HepG2 (cell line): ENCODE measurements around the gene ENTPD2. TPM values are rescaled to one million over a fixed set of nuclear protein-coding genes. Genes with fewer than 3 reads are reported as not detected.
A peak's percentile ranks its signal among the peaks of the same experiment; 100 is the strongest.

Experiments used
- ATAC-seq: fragments of 200-7000 bp; cut with Tn5 transposase; 3 replicates; pipeline ENCODE4 v1.9.1; 2020; ENCODE audit warnings: mild to moderate bottlenecking, moderate library complexity
- BruUV-seq: library from RNA; stranded (reverse); fragments of 400-500 nt; replicated peaks from 2 replicates; lab custom pipeline; 2021; lab: Mats Ljungman, UMichigan
- CTCF ChIA-PET: fragments of 300-600 bp; formaldehyde crosslinking; extraction: SDS; loops from one replicate; lab custom pipeline; 2021; ENCODE audit warnings: low total read pairs, inconsistent platforms, low intra/inter-chr PET ratio; lab: Yijun Ruan, JAX
- POLR2A ChIA-PET: fragments of 350-600 bp; sonication (Branson Sonifier 250); formaldehyde crosslinking; loops from one replicate; lab custom pipeline; 2020; ENCODE audit warnings: antibody characterized with exemption, inconsistent platforms; lab: Yijun Ruan, JAX
- DNase-seq: peaks from one replicate; pipeline ENCODE4 v3.0.0-alpha.2; 2015; ENCODE audit warnings: low spot score
- FAIRE-seq: peaks from 3 replicates; lab custom pipeline; 2011; peaks lifted over from hg19 to GRCh38; lab: Jason Lieb, UNC
- H2AFZ ChIP-seq: one replicate; pipeline ENCODE4 v1.6.1; 2011; ENCODE audit warnings: low read length, inconsistent platforms
- H3K27ac ChIP-seq: fragments of 300-600 bp; 3 replicates; pipeline ENCODE4 v1.8.0; 2011; ENCODE audit warnings: mixed run types, mild to moderate bottlenecking, mixed read lengths, low read length, inconsistent platforms; ENCODE audit not compliant: insufficient read depth; ENCODE audit errors: extremely low read length
- H3K27me3 ChIP-seq, 2 experiments: fragments of 200-600 bp in 1 of 2; 2 replicates in 1 of 2; 3 replicates in 1 of 2; pipeline versions ENCODE4 v1.6.0 to v1.8.0; 2011; ENCODE audit warnings: low read length in 2 of 2, mild to moderate bottlenecking in 2 of 2, moderate library complexity in 2 of 2, inconsistent platforms in 1 of 2; ENCODE audit not compliant: insufficient read depth in 2 of 2, control insufficient read depth in 1 of 2
- H3K36me3 ChIP-seq, 2 experiments: fragments of 200-600 bp in 1 of 2; replicated peaks in 1 of 2; 2 replicates in 1 of 2; 3 replicates in 1 of 2; pipeline versions ENCODE4 v1.5.1 to v1.8.0; 2011; ENCODE audit warnings: low read length in 2 of 2, inconsistent platforms in 1 of 2; ENCODE audit not compliant: insufficient read depth in 2 of 2, control insufficient read depth in 1 of 2
- H3K4me1 ChIP-seq: 2 replicates; pipeline ENCODE4 v1.5.1; 2012; ENCODE audit warnings: low read length, inconsistent platforms; ENCODE audit not compliant: insufficient read depth
- H3K4me2 ChIP-seq: 2 replicates; pipeline ENCODE4 v1.6.0; 2011; ENCODE audit warnings: low read depth, low read length, inconsistent platforms
- H3K4me3 ChIP-seq, 3 experiments: fragments of 200-600 bp in 1 of 3; sonication (generic), shearing (Covaris generic) in 1 of 3; replicated peaks in 1 of 3; 2 replicates each; pipeline ENCODE4 v1.5.1; 2011 to 2016; ENCODE audit warnings: low read length in 3 of 3, inconsistent platforms in 2 of 3, low read depth in 2 of 3, mild to moderate bottlenecking in 2 of 3, control low read depth in 1 of 3, mixed read lengths in 1 of 3; ENCODE audit not compliant: insufficient read depth in 1 of 3
- H3K79me2 ChIP-seq: one replicate; pipeline ENCODE4 v1.6.1; 2011; ENCODE audit warnings: low read length, inconsistent platforms; ENCODE audit not compliant: insufficient read depth
- H3K9ac ChIP-seq: 2 replicates; pipeline ENCODE4 v1.6.0; 2011; ENCODE audit warnings: mild to moderate bottlenecking, low read depth, low read length, inconsistent platforms; ENCODE audit not compliant: insufficient read depth
- H3K9me3 ChIP-seq: 2 replicates; pipeline ENCODE4 v1.5.1; 2012; ENCODE audit warnings: mild to moderate bottlenecking, low read length
- H4K20me1 ChIP-seq: 2 replicates; pipeline ENCODE4 v1.6.0; 2011; ENCODE audit warnings: inconsistent platforms, mild to moderate bottlenecking, low read length, moderate library complexity; ENCODE audit not compliant: insufficient read depth
- ATRX ChIP-seq: sonication (generic); formaldehyde crosslinking; IDR thresholded peaks from 2 replicates; pipeline ENCODE4 v1.4.0; 2020; ENCODE audit warnings: missing genetic modification reagents, borderline replicate concordance
- CEBPG ChIP-seq: IDR thresholded peaks from 2 replicates; pipeline ENCODE4 v1.6.1; 2016
- CREB1 ChIP-seq, 2 experiments: fragments of 450-650 bp in 1 of 2; IDR thresholded peaks; 2 replicates each; pipeline ENCODE4 v1.6.1; 2016 to 2017; ENCODE audit warnings: control low read depth in 1 of 2, mild to moderate bottlenecking in 1 of 2, missing compliant biosample characterization in 1 of 2, missing genetic modification characterization in 1 of 2
- E2F5 ChIP-seq: sonication (generic); formaldehyde crosslinking; conservative IDR thresholded peaks from 2 replicates; pipeline ENCODE4 v1.4.0; 2020; ENCODE audit warnings: missing genetic modification reagents
- HNRNPL ChIP-seq: fragments of 200-400 bp; formaldehyde crosslinking; IDR thresholded peaks from 2 replicates; pipeline ENCODE4 v1.6.1; 2017; ENCODE audit warnings: mild to moderate bottlenecking, low read depth, low read length
- RBAK ChIP-seq: sonication (generic); formaldehyde crosslinking; IDR thresholded peaks from 2 replicates; pipeline ENCODE4 v1.5.1; 2020; ENCODE audit warnings: mild to moderate bottlenecking, missing genetic modification reagents
- REST ChIP-seq, 2 experiments: IDR thresholded peaks; 2 replicates each; pipeline ENCODE4 v1.6.1; 2011 to 2012; ENCODE audit warnings: low read length in 2 of 2, borderline replicate concordance in 1 of 2, low read depth in 1 of 2, mild to moderate bottlenecking in 1 of 2, moderate library complexity in 1 of 2
- SOX13 ChIP-seq, 3 experiments: fragments of 450-650 bp in 1 of 3; sonication (generic) in 1 of 3; formaldehyde crosslinking in 1 of 3; IDR thresholded peaks in 2 of 3; conservative IDR thresholded peaks in 1 of 3; 2 replicates each; pipeline versions ENCODE4 v1.5.0 to v1.6.1; 2016 to 2020; ENCODE audit warnings: antibody characterized with exemption in 1 of 3, mild to moderate bottlenecking in 1 of 3, missing compliant biosample characterization in 1 of 3, missing genetic modification reagents in 1 of 3, moderate library complexity in 1 of 3
- SOX5 ChIP-seq: IDR thresholded peaks from 2 replicates; pipeline ENCODE4 v1.6.1; 2016; ENCODE audit warnings: borderline replicate concordance
- TBL1XR1 ChIP-seq: fragments of 150-350 bp; IDR thresholded peaks from 2 replicates; pipeline ENCODE4 v1.6.1; 2014; ENCODE audit warnings: borderline replicate concordance, low read length; ENCODE audit not compliant: partially characterized antibody
- THAP11 ChIP-seq: IDR thresholded peaks from 2 replicates; pipeline ENCODE4 v1.6.1; 2016; ENCODE audit warnings: missing biosample characterization, missing genetic modification reagents
- ZBTB20 ChIP-seq: sonication (generic); formaldehyde crosslinking; IDR thresholded peaks from 2 replicates; pipeline ENCODE4 v1.8.1; 2023; ENCODE audit warnings: missing genetic modification reagents, low read depth, mild to moderate bottlenecking, borderline replicate concordance
- ZNF180 ChIP-seq: sonication (generic); formaldehyde crosslinking; IDR thresholded peaks from 2 replicates; pipeline ENCODE4 v1.4.0; 2020; ENCODE audit warnings: low read depth, missing genetic modification reagents, borderline replicate concordance
- ZNF816 ChIP-seq: sonication (generic); formaldehyde crosslinking; IDR thresholded peaks from 2 replicates; pipeline ENCODE4 v1.8.0; 2022; ENCODE audit warnings: missing genetic modification reagents, mild to moderate bottlenecking, borderline replicate concordance
- WGBS: methylation state at CpG from one replicate; pipeline ENCODE4 v1.1.6; 2017; ENCODE audit warnings: low lambda C conversion rate; 5-methylcytosine and 5-hydroxymethylcytosine counted together
- in situ Hi-C: cut with HindIII; loops from 2 replicates; pipeline ENCODE4 v1.10.0; 2017; ENCODE audit warnings: low pct_unique_long_range_greater_than_20kb; ENCODE audit not compliant: extremely low pct_ligation_motif_present
- intact Hi-C: fragments of 100-400 bp; cut with micrococcal nuclease; formaldehyde crosslinking; loops from one replicate; pipeline ENCODE4 v1.10.0; 2022; ENCODE audit not compliant: unreplicated experiment
- polyA plus RNA-seq, 8 experiments: library from polyadenylated mRNA; depleted of rRNA in 3 of 8; stranded (reverse) in 7 of 8; unstranded in 1 of 8; fragments of >200 nt; fragmentation: Illumina TruSeq in 4 of 8; extraction: Trizol in 4 of 8; gene quantifications; 2 replicates each; pipeline versions ENCODE4 v1.2.1 to v1.2.3, GENCODE V29; 2011 to 2016; ENCODE audit warnings: low read depth in 4 of 8, missing spikeins in 1 of 8, mixed read lengths in 1 of 8; ENCODE audit not compliant: insufficient read depth in 1 of 8
- total RNA-seq, 5 experiments: library from RNA; depleted of rRNA; stranded (reverse); fragments of >200 nt; fragmentation: Illumina TruSeq; extraction: Trizol; gene quantifications; 2 replicates each; pipeline ENCODE4 v1.2.3, GENCODE V29; 2016; ENCODE audit warnings: low read depth in 1 of 5

Gene ENTPD2
- total and polyA plus RNA-seq, 2 of the 13 experiments (the other 11 are each of a cell fraction or from before 2014, with no cell fraction given): 0.95 to 3.2 TPM

GRCh38 chr9:137034709-137035506 lies 19.0 kb downstream of the ENTPD2 start (continued):
- TF ChIP-seq CREB1 (IDR thresholded peaks at IDR 0.05) (no peak), CREB1 (CRISPR knock-in tag; IDR thresholded peaks at IDR 0.05) (no peak), ZBTB20 (CRISPR knock-in tag) (0 out of 2 replicates have a peak, but pooled peaks have one; percentile 37), TBL1XR1 (no peak), SOX5 (CRISPR knock-in tag) (0 out of 2 replicates have a peak, but pooled peaks have one; percentile 19), ZNF180 (CRISPR knock-in tag) (no peak), ZNF816 (CRISPR knock-in tag) (no peak), E2F5 (no peak)

GRCh38 chr9:137034039-137034708 lies 19.7 kb downstream of the ENTPD2 start:
- in situ Hi-C loops: loop anchor here (5.0 to 10.0 kb wide), 2 partner anchors 87 to 189 kb away; partner anchors contain the start of genes AJM1, C8G and PHPT1
- CTCF ChIA-PET: interaction anchor here (1.5 to 2.3 kb wide), 2 partner anchors 16 to 86 kb away, joined by 5 to 15 read pairs; no protein-coding TSS in a partner anchor
- Histone ChIP-seq H3K4me2 (peak overlapping the region; percentile 39; the same call in 1 of the 2 replicates), H3K27me3 (peaks cover 0 to 14% of the 10 kb centered on the region in 2 experiments; a peak in 1 of 5 replicates), H4K20me1 (no peaks in the 10 kb centered on the region), H3K27ac (no peak overlapping the region), H3K36me3 (no peaks in the 10 kb centered on the region), H3K9ac (no peak overlapping the region), H3K9me3 (no peaks in the 10 kb centered on the region), H3K79me2 (no peaks in the 10 kb centered on the region), H3K4me1 (peaks cover 57% of the 10 kb centered on the region), H2AFZ (no peak overlapping the region), H3K4me3 (peak overlapping the region in 1 of 3 experiments; percentile 23; a peak in 1 of 6 replicates)
- POLR2A ChIA-PET: interaction anchor here (0.7 to 1.8 kb wide), 5 partner anchors 9 to 86 kb away, joined by 3 to 10 read pairs (median 3); partner anchors contain the start of gene MAN1B1
- DNase-seq: no peak
- no peak for FAIRE-seq
- no TSS peak for BruUV-seq
- no peak for ATAC-seq
- intact Hi-C loops: loop anchor here (2.0 kb wide), 1 partner anchor 85 kb away; no protein-coding TSS in a partner anchor
- 27% methylated on average over 14 of the region's 15 CpGs for WGBS
- TF ChIP-seq ATRX (CRISPR knock-in tag): no peak
- peak; percentile 51; the same call in 1 of the 2 replicates for TF ChIP-seq CEBPG
- TF ChIP-seq REST (IDR thresholded peaks at IDR 0.05; ENCODE audit: borderline replicate concordance in 1 of 2, low read depth in 1 of 2, low read length in 2 of 2): no peak
- peak; percentile 67; the same call in 1 of the 2 replicates for TF ChIP-seq HNRNPL
- 0 out of 2 replicates have a peak, but pooled peaks have one; percentile 24 for TF ChIP-seq SOX13 (IDR thresholded peaks at IDR 0.05)
- no peak for TF ChIP-seq SOX13 (CRISPR knock-in tag; conservative IDR thresholded peaks at IDR 0.05 in 1 of 2, IDR thresholded peaks at IDR 0.05 in 1 of 2)
- no peak for TF ChIP-seq THAP11
- TF ChIP-seq RBAK: no peak
